CD4-positive, alpha-beta T cell treated with Interferon alpha-2 for 1 hour (primary cell): ENCODE results near the gene RHBDL3.
A peak's percentile ranks its signal among the peaks of the same experiment; 100 is the strongest.
"Not testable (repeated sequence)": the region's sequence is repeated elsewhere in the genome, so short reads cannot be mapped to it uniquely, and the experiment has no call there.

ENCODE experiments used
- DNase-seq, 2 donors: peaks; one replicate each; pipeline ENCODE4 v3.0.0-alpha.2; 2020 to 2022

RHBDL3 gene

DNA sequence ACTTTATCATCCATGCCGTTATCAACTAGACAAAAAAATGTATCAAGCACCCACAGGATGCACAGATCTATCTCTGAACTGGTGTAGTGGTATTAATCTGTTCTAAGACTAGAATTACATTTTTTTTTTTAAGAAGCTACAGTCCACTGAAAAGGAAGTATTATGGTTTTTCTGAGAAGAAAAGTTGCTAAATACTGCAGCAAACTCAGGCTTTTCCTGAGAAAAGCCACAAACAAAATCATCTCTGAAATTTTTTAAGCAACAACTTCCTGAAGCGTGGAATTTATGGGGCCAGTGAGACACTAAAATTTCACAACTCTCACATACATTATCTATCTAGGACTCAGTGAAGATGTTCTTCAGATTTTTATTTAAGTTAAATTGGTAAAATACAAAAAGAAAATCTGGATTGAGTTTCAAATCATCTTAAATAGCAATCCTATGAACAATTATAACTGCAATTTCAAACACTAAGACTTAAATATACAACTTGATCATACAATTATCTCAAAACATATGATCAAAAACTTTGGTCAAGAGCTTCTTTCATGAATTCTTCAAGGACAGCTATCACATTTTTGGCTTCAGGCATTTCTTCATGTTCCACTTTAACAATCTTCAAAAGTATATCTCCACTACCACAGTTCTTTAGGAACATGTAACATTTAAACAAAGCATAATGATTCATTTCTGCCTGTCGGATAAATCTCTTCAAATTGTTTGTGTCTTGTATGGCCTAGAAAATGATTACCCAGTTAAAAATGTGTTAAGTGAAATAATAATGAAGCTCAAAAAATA, 65.8 kb downstream of the RHBDL3 start:
- peak in 1 of 2 donors; percentile 27 for DNase-seq

DNA sequence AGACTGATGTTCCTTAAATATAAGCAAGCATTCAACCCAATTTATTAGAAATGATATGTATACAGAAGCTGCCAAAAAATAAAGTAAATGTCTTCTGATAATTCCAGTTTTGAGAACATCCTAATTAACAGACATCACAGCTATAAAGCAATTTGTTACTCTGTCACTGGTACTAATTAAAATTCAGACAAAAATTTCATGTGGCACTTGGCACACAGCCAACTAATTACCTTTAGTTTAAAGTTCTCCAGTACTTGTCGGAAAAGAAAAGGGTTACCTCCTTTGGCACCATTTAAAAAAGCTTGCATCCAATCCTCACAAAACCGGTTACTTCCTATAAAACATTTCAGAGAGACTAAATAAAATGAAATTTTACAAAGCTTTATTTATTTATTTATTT, 67.6 kb downstream of the RHBDL3 start:
- no peak for DNase-seq

DNA sequence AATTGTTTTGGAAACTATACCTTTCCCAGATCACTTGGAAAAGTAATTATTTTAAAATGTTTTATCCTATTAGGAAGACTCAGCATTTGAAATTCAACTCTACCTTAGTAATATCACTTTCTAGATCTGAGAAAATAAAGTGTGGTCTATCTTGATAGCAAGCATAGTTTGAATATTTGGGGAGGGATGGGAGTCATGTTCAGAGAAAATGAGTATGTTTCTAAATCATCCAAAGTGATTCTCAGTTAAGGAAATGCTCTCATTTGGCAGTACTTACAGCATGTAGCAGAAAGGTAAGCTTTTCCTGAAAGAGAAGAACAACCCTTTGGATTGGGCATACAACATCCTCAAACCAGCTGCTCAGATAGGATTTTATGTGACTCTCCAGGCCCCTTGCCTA, 69.4 kb downstream of the RHBDL3 start:
- no peak for DNase-seq

DNA sequence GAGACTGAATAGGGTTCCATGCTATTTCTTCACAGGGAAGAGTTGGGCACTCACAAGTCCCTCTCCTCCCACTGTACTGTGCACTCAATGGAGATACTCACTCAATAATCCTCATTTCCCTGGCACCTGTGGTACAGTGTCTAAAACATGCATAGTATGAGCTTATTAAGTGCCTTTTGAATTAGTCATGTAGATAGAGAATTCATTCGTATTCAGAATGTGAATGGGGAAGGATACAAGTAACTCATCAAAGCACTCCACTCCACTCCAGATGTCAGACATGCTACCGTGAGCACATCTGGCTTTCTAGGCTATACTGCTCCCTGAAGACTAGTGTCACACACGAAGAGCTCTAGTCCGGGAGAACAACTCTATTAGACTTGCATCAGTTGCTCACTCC, 70.1 kb downstream of the RHBDL3 start:
- no peak for DNase-seq

DNA sequence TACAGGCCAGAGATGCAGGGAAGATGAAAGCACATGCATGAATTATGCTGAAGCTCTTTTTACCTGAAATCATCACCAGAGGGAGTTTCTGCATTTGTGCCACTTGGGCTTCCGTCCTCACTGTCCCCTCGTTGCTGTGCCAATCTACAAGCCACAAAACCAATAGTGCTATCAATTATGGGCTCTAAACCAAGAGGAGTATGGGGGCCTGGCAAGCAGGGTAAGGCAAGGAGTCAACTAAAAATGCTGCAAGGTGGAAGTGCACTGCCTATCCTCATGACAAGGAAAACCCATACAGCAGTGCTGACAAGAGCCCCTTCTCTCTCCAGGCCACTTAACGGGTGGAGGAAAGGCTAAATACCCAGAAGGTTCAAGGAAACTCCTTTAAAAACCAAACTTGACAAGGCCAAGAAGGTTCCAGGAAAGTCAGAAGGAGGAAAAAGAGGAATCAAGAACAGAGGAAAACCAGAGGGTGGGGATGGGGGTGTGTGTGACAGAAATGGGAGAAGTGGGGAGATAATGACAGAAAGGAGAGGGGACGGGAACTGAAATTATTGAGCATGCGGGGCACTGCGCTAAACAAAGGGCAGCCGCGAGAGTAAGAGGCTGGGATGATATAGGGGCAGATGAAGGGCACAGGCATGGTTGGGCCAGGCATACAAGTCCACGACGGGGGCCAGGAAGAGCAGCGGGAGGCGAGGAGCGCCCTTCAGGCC, 75.7 kb downstream of the RHBDL3 start:
- peak; percentile 49 to 76 for DNase-seq

DNA sequence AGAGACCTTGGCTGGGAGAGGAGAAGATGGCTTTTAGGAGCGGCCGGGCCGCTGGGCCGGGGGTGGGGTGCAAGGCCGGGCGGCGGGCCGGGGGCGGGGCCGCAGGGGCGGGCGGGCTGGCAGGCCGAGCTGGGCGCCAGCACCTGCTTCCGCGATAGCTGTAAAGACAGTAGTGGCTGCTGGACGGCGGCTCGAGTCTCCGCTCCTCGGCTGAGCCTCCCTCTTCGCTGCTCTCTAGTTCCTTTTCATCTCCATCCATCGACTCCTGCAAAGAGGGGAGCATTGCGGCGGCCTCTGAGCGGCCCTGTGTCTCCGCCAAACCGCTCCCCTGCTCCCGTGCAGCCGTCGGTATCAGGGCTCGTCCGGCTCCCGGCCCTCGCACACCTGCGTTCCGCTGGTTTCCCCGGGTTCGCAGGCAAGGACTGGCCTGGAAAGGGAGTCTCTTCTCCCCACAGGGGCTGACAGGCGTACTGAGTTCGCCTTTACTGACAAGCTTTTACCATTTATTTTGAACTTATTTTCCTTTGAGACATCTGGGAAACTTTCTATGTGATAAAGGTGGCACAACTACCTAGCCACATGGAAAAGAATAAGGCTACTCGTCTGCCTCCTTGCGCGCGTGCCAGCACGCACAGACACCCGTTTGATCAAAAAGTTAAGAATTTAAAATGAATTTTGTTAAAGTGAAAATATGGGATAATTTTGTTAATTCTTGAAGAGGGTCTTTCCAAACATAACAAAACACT, 76.4 kb downstream of the RHBDL3 start, which contains the start of gene C17orf75:
TSS of gene C17orf75 (minus strand) at position 317 of the 746 bp plus-strand sequence. CDS start at position 283, 34 bp downstream.
- DNase-seq = peak; percentile 66 to 81

DNA sequence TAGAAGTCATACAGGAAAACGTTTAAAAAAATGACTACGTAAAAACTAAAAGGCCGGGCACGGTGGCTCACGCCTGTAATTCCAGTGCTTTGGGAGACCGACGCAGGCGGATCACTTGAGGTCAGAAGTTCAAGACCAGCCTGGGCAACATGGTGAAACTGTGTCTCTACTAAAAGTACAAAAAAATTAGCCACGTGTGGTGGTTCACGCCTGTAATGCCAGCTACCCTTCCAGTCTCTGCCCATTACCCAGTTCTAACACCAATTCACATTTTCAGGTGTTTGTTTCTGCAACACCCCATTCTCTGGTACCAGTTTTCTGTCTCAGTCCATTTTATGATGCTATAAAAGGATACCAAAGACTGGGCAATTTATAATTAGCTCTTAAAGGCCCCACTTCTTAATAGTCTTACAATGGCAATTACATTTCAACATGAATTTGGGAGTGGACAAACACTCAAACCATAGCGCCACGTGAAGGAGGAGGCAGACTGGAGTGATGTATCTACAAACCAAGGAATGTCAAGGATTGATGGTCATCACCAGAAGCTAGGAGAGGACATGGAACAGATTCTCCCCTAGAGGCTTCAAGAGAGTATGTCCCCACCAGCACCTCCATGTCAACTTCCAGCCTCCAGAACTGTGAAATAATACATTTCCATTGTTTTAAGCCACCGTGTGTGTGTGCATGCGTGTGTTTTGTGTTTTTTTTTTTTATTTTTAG, 77.1 kb downstream of the RHBDL3 start:
- DNase-seq = no peak

DNA sequence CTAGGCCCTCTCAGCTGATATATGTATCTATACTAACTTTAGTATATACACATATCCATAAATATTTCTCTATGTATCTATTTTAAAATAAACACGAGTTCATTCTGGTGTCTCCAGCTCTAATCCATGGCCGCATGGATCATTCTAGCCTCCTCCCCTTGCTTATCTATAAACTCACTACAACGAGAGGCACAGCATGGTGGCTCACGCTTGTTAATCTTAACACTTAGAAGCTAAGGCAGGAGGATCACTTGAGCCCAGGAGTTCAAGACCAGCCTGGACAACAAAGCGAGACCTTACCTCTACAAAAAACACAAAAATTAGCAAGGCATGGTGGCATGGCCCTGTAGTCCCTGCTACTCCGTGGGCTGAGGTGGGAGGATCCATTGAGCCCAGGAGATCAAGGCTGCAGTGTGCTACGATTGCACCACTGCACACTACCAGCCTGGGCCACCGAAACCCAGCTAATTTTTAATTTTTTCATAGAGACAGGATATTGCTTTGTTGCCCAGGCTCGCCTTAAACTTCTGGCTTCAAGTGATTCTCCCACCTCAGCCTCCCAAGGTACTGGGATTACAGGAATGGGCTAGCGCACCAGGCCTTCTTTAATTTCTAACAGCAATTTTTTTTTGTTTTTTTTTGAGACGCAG, 80.4 kb downstream of the RHBDL3 start:
- DNase-seq = no peak

DNA sequence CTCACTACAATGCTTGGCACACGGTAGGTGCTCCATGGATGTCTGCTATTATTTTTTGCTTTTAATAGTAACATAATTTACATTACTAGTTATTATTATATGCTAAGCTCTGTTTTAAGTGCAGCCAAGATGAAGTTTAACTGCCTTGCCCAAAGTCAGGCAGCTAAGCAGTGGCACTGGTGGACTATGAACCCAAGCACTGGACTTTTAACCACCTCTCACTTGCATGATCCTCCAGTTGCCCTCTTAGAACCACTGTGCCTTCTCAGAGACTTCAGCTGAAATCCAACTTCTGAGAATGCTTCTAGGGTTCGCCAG, 82.8 kb downstream of the RHBDL3 start:
- DNase-seq = no peak

DNA sequence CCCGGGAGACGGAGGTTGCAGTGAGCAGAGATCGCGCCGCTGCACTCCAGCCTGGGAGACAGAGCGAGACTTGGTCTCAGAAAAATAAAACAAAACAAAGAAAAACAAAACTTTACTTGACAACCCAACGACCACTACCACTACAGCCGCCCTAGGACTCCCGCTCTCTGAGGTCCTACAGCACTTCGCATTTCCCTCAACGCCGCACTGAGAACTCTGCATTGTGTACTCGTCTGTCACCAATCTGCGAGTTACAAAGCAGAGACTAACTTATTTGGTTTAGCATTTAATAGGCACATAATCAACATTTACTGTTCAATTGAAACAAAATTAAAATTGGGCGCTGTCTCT, 83.8 kb downstream of the RHBDL3 start:
- DNase-seq = no peak

DNA sequence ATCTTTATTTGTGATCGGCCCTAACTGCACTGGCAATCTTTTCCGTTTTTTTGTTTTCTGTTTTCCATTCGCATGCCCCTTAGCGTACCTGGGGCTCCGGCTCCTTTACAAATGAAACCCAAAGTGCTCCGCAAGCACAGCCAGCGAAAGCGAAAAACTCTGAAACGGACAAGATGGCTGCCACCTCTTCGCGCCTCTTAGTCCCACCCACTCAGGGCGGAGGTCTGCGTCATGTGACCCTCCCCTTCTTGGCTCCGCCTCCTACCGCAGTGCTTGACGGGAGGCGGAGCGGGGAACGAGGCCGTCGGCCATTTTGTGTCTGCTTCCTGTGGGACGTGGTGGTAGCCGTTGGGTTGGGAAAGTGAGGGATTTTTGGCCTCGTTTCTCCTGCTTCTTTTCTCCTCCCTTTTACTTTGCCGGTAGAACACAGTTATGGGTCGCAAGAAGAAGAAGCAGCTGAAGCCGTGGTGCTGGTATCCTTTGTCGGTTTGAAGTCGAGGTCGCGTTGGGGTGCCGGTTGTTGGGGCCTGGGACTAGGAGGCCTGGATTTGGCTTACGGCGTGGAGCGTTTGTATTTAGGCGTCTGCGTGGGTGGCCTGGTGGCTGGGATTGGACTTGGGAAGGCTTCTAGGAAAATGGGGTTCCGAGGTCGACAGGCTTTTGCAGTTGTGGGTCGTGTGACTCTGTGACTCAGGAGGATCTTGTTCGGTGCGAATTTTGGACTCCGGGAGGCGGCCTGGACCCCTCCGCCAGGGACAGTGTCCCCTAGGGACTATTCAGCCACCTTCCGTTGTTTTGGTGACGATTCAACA, 84.4 kb downstream of the RHBDL3 start, which contains the start of gene ZNF207:
TSS of gene ZNF207 (plus strand) at position 304 of the 812 bp plus-strand sequence. CDS start at position 433, 129 bp downstream.
- DNase-seq = peak; percentile 95 to 97

DNA sequence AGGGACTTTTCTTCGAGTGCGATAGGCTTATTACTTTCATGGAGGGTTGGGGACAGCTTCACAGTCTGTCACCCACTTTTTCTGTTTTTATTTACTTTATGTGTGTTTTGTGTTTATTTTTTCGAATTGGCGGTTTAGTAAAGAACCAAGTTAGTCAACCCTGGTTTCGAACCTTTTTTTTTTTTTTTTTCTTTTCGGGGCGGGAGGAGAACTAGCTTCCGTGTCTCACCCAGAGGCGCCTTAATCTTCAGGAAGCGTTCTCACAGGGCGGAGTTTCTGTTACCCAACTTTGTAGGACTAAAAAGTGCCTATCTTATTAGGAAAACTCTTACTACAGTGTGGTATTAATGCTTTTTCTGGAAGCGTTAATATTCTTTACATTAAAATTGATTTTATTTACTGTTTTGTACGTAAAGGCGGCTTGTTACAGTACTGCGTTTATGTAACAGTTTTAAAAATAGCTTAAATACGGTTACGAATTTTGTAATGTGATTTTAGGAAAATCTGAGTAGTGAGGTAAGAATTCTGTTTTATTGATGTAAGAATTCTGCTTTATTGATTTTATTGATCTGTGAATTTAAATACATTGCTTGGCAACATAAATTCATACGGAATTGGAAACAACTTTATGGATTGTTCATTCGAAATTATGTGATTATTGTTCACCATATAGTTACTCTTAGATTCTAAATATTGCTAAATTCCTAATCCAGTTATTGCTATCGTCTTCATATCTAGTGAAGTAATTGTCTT, 85.2 kb downstream of the RHBDL3 start:
- DNase-seq = peak; percentile 42 to 73

DNA sequence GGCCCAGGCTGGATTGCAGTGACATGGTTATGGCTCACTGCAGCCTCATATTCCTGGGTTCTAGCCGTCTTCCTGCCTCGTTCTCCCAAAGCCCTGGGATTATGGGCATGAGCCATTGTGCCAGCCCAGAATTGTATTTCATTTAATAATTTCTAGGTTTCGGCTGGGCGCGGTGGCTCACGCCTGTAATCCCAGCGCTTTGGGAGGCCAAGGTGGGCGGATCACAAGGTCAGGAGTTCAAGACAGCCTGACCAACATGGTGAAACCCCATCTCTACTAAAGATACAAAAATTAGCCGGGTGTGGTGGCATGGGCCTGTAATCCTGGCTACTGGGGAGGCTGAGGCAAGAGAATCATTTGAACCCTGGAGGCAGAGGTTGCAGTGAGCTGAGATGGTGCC, 87.1 kb downstream of the RHBDL3 start:
- DNase-seq = not testable (repeated sequence)

DNA sequence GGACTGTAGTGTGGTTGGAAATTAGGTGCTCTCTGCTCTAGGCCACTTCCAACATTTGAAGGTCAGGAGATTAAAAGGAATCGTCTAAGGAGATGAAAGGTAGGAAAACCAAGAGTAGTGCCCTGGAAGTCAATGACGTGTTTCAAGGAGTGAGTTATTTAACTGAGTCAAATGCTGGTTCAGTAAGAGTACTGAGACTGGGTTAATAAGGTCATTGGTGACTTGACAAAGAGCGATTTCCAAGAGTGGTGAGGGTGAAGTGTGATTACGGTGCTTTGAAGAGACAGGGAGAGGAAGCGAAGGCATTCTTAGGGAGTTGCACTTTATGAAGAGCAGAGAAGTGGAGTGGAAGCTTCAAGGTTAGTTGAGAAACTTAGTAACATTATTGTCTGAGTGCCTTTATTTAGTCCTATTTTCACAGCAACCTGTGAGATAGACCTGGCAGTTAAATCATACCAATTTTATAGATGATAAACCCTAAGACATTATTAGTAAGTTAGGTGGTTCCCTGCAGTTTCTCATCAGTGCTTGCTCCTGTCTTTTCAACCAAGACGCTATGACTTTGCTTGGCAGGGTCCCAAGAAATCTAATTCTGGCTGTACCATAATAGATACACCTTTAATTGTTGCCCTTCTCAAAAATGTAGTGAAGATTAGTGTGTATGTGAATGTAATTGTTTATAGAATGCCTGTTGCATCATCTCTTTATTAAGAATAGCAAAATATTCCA, 90.2 kb downstream of the RHBDL3 start:
- no peak for DNase-seq

DNA sequence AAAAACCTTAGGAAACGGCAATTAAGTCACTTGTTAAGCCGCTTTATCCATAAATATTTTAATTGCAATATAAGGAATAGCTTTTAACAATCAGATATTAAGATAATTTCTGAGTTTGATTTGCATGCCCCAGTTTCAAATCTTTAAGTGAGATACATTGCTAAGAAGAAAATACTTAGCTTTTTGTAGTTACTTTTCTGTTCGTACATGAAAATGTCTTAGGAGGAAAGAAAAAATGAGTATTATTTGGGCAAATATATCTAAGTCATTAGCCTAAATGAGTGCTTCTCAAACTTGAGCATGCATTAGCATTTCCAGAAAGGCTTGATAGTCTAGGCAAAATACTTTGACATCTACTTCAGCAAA, 90.7 kb downstream of the RHBDL3 start:
- no peak for DNase-seq

DNA sequence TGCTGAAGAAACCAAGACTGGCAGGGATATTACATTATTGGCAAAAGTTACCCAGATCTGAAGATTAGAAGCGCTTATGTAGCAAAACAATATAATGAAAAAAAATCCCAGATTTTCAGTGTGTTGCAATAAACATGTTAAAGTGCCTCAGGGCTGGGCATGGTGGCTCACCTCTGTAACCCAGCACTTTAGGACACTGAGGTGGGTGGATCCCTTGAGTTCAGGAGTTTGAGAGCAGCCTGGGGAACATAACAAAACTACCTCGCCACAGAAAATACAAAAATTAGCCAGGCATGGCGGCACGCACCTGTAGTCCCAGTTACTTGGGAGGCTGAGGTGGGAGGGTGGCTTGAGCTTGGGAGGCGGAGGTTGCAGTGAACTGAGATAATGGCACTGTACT, 91.1 kb downstream of the RHBDL3 start:
- DNase-seq = no peak

DNA sequence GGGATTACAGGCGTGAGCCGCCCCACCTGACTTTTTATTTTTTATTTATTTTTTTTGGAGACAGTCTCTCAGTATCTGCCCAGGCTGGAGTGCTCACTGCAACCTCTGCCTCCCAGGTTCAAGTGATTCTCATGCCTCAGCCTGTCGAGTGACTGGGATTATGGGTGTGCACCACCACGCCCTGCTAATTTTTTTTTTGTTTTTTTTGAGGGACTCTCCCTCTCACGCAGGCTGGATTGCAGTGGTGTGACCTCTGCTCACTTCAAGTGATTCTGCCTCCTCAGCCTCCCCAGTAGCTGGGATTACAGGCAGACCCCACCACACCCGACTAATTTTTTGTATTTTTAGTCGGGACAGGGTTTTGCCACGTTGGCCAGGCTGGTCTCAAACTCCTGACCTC, 92.0 kb downstream of the RHBDL3 start:
- DNase-seq = no peak

DNA sequence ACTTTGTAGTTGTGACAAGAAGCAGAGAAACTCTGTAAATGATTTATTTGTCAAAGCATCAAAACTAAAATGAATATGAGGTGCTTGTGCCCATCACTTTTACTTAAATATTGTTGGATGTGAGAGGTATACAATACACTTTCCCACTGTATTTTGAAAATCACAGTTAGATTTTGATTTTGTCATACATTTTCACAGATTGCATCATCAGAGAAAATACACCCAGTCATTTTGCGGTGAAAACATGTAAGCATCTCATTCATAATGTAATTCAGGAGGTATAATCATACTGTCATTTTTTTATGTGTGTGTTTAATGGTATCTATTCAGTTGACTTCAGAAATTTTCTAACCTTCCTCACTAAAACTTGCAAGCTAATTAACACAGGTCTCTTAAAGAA, 95.6 kb downstream of the RHBDL3 start:
- no peak for DNase-seq

DNA sequence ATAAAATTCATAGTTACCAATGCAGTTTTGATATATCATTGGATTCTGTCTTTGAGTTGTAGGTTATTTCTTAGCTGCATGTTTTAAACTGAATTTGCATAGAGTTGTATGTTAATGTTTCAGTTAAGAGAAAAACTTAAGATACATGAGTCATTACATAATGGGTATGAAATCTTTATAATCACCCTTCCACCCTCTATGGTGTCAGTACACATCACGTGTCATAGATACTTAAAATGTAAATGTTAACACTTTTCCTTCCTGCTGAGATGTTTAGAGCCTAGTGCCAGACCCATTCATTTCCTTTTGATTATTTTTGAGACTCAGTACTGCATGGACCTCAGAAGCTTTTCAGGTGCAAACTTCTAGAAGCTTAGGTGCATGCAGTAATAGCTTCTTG, 104.8 kb downstream of the RHBDL3 start:
- no peak for DNase-seq
